ENCODE measurements around the gene TMEM132A.
"Not testable (repeated sequence)": the region's sequence is repeated elsewhere in the genome, so short reads cannot be mapped to it uniquely, and the experiment has no call there.

TMEM132A gene

GRCh38 chr11:60954421-60954820, 30.2 kb downstream of the TMEM132A start:
- DNase-seq (ENCODE audit: low read depth in 2 of 2): no peak

DNA sequence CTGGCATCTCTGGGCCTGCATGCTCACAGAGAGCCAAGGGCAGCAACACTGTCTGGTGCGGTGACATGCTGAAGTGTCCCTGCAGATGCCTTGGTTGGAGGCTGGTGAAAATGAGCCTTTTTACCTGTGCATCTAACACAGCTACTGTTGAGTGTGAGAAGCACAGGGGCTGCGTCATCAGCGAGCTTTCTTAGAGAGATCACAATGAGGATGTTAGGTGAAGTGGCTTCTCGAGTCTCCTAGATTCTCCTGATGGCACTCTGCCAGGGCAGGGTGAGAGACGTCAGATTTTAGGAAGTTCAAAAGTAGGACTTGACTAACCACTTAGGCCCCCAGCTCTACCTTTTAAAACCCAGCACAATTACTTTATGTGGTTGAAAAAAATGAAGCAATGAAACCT, 31.3 kb downstream of the TMEM132A start:
- no peak for DNase-seq (ENCODE audit: low read depth in 2 of 2)

DNA sequence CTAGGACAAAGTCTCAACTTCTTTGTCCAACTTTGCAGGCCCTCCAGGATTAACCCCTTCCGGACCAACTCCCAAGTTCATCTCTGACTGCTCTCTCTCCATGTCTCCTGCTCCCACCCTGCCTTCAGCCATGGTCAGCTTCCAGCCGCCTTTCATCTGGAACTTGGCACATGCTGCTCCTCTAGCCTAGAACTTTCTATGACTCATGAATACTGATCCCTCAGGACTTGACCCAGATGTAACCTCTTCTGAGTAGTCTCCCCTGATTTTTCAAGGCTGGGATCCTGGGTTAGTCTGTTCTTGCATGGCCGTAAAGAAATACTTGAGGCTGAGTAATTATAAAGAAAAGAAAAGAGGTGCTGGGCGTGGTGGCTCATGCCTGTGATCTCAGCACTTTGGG, 32.9 kb downstream of the TMEM132A start:
- no peak for DNase-seq (ENCODE audit: low read depth in 2 of 2)

DNA sequence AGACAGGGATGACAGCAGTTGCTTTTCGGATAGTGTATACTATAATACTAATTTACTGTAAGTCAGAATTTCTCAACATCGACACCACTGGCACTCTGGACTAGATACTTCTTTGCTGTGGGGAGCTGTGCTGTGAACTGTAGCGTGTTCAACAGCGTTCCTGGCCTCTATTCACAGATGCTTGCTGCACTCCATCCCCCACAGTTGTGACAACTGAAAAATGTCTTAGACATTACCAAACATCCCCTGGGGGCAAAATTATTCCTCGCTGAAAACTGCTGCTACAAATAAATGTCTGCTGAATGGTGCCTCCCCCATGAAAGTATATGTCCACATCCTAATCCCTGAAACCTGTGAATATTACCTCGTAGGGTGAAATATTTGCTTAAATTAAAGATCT, 35.2 kb downstream of the TMEM132A start:
- no peak for DNase-seq (ENCODE audit: low read depth in 2 of 2)

DNA sequence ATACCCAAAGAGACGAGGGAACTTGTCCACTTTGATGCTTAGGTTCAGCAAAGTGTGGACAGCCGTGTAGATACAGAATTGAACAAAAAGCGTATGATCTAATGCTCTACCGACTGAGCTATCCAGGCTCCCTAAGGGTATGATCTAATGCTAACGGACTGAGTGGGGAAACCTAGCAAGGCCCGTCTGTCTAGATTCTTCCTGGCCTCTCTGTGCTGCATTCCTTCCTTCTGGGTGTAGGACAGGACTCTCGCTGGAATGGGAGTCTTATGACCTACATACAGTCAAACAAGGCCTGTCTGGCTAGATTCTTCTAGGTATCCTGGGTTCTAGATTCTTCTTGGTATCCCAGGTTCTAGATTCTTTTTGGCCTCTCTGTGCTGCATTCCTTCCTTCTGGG, 36.1 kb downstream of the TMEM132A start:
- no peak for DNase-seq (ENCODE audit: low read depth in 2 of 2)

DNA sequence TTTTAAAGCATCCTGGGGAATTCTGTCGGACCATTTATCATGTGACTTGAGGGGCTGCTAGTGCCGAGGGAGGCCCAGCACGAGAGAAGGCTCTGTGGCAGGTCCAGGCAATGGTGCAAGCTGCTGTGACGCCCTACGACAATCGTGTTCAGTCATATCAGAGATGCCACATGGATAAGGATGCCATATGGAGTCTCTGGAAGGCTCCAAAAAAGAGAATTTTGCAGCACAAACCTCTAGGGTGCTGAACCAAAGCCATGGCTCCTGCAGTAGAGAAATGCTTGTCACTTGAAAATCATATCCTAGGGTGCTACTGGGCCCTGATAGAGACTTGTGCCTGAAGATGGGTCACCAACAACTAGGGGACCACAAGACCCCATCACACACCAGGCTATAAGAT, 40.5 kb downstream of the TMEM132A start:
- no peak for DNase-seq (ENCODE audit: low read depth in 2 of 2)

DNA sequence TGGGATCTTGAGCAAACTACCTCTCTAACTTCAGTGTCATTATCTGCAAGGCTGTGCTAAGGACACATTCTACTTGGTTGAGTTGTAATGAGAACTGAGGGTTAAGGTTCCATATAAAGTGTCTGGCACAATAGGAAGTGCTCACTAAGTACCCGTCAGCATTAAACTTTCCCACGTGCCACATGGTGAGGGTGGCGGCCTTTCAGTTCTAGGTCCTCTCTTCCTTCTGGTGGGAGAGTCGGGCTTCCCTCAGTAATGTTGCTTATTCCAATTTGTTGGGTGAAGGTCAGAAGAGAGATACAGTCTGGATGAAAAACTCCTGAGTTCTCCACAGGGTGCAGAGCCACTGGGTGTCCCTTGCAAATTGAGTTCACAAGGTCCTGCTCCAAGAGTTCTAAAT, 42.6 kb downstream of the TMEM132A start:
- DNase-seq (ENCODE audit: low read depth in 2 of 2): no peak

DNA sequence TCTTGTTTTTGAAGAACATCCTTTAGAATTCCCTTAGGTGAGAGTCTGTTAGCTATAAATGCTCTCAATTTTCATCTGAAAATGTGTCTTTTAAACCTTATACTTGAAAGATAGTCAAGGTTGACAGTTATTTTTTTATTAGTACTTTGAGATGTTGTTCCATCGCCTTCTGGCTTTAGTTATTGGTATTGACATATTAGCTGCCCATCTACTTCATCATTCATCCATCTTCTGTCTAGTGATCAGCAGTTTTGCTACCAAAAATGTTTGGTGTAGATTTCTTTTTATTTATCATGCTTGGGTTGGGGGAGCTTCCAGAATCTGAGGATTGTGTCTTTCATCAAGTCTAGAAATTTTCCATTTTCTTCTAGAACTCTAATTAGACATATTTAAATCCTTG, 44.0 kb downstream of the TMEM132A start:
- no peak for DNase-seq (ENCODE audit: low read depth in 2 of 2)

GRCh38 chr11:60970369-60970774, 46.1 kb downstream of the TMEM132A start:
- no peak for DNase-seq (ENCODE audit: low read depth in 2 of 2)

DNA sequence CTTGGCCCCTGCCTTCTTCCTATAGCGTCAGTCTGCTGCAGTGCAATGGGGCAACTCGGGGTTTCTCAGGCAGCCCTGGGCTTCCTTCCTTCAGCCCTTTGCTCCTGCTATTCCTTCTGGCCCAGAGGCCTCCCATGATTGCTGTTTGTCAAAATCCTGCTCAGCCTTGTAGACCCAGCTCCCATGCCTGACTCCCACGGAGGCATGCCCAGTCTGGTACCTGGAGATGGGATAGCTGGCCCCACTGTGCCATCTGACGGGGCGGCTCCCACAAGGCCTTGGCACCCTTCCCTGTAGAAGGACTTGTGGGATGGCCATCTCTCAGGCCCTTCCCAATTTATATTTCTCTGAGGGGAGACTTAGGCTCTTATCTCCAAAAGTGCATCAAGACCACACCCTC, 46.6 kb downstream of the TMEM132A start:
- no peak for DNase-seq (ENCODE audit: low read depth in 2 of 2)

- DNase-seq (ENCODE audit: low read depth in 2 of 2): no peak
These were observed 47.3 kb downstream of the TMEM132A start, which contains the start of gene CD6 for GRCh38 chr11:60971520-60971919. Gene CD6, plus strand, starts transcription at chr11:60971680. Its CDS starts 186 bp downstream, at chr11:60971866.

DNA sequence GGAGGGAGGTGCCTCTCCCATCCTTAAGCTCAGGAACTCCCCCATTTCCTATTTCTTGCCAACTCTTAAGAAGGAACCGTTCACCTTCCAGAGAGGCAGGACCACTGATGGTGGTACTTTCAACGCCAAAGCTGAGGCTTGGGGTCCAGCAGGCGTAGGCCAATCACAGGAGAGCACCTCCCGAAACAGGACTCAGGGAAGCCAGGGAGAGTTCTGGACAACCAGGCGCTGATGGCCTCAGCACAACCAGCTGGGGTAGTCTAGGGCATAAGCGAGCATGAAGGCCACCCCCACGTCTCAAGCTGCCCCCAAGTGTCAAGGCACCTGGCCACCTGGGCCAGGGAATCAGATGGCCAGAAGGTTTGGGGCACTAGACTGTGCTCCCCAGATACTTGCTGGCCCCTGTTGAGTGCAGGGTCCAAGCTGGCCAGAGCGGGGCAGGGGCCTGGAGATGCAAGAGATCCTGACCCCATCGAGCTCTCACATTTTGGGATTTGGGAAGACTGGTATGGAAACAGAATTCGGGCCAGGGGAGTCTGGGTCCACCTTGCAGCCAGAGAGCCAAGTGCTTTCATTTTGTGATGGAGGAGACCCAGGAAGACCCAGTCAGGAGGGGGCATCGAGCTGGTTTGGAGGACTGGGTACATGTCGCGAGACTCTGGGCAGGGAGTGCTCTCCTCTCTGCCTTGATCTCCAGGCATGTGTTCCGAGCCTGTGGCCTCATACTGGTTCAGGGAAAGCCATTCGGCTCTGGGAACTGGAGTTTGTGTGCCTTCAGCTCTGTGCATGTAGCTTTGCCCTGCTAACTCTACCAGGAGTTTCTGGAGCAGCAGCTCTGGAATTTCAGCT, 48.1 kb downstream of the TMEM132A start:
- no peak for DNase-seq (ENCODE audit: low read depth in 2 of 2)

DNA sequence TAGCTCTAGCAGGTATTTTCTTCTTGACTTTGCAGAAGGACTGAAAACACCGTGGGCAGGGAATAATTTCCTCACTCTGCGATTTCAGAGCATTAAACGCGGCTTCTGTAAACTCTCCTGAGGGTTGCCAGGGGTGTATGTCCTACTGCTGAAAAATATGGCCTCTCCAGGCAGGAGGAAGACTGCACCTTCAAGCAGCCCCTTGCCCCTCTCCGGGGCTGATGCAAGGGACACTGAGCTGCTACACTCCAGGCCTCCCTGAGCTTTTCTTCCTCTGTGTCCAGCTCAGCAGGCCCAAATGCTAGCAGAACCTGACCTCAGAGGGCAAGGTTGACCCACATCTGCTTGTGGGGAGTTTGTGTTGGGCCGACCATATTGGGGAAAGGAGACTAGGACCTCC, 49.4 kb downstream of the TMEM132A start:
- DNase-seq (ENCODE audit: low read depth in 2 of 2): no peak

DNA sequence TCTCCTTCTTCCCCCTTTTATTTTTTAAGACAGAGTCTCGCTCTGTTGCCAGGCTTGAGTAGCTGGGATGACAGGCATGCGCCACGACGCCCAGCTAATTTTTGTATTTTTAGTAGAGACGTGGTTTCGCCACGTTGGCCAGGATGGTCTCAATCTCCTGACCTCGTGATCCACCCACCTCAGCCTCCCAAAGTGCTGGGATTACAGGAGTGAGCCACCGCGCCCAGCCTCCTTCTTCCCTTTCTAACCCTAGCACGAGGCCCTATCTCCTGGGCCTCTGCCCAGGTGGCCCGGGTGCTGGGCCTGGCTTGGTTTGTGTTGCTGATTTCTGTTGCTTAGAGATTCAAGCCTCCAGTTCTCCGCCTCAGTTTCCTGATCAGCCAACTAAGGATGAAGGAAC, 50.1 kb downstream of the TMEM132A start:
- DNase-seq (ENCODE audit: low read depth in 2 of 2): not testable (repeated sequence)

DNA sequence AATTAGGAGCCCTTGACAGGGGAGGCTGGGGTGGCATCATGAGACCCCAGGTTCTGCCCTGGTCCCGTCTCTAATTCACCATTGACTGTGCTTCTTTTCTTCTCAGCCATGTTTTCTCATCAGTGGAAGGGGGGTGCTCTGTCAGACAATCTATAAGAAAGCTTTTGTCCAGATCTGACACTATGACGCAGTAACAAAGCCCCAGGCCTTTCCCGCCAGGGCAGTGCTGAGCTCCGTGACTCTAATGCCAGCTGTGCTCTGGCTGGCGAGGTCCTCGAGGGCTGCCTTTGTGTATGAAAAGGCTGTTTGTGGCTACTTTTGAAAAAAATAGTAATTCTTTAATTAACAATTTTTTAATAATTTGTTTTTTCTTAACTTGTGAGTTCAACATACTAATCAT, 50.5 kb downstream of the TMEM132A start:
- no peak for DNase-seq (ENCODE audit: low read depth in 2 of 2)

- DNase-seq (ENCODE audit: low read depth in 2 of 2): no peak
These were observed 53.0 kb downstream of the TMEM132A start for GRCh38 chr11:60977224-60977623.

- DNase-seq (ENCODE audit: low read depth in 2 of 2): no peak
These were observed 53.6 kb downstream of the TMEM132A start for GRCh38 chr11:60977836-60978235.

DNA sequence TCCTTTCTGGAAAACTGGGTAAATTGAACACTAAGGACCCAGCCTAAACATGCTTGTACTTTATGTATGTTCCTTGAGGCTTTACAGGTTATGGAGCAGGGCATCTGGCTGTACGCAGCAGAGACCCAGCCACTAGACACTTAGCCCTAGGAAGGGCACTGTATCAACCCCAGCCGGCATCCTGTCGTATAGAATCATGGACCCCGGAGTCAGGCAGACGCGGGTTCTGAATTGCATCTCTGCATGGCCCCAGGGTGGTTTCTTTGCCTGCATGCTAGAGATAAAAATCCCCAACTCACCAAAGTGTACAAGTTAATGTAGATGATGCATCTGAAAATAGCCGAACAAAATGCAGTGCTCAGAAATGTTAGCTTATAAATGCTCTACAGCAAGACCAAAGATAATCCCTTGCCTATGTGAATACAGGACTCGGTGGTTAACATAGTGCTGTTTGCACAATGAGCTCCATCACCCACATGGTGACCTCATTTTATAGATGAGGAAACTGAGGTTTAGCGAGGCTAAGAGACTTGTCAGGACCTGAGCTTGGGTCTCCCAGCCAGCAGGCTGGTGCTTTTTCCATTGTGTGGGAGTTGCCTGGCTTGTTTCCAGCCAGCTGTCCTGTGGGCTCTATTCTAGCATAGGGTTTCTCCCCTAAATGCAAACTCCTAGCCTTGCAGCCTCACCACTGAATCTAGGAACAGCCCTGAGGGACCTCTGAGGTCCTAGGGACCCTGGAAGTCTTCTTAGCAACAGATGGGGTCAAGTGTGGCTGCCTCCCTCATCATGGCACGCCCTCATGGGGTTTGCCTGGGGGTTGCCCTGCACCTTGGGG, 54.5 kb downstream of the TMEM132A start:
- DNase-seq (ENCODE audit: low read depth in 2 of 2): no peak

DNA sequence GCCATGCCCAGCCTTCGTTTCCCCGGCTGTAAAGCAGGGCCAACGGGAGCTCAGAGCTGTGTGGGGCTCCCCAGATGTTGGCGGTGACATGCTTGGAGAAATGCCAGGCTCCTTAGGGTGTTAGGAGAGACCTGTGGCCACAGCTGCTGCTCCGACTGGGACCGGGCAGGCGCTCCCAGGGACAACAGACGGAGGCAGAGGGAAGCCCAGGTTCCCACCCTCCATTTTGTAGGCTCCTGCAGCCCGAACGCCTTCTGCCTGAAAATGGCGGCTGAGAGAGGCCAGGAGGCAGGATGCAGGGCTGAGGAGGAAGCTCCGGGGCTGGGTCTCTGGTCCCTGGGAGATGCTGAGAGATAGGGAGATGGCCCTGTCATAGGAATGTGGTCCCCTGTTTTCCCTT, 57.3 kb downstream of the TMEM132A start:
- DNase-seq (ENCODE audit: low read depth in 2 of 2): no peak

GRCh38 chr11:60982184-60982583, 57.9 kb downstream of the TMEM132A start:
- DNase-seq (ENCODE audit: low read depth in 2 of 2): no peak

DNA sequence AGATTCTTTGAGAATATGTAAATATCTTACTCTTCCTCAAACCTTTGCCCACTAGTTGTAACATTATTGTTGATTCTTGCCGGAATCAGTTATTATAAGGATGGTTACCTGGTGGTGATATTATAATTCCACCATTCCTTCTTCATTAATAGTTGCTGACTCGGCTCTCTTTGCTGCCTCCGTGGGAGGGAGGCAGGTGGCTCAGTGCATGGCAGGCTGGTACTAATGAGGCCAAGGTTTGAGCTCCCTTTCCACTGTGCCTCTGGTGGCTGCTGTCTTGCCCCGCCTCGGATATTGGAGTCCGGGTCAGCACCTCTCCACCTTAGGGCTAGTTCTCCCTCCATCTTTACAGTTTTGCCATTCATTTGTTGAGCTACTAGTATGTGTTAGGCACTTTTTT, 59.9 kb downstream of the TMEM132A start:
- no peak for DNase-seq (ENCODE audit: low read depth in 2 of 2)

GRCh38 chr11:60984636-60985035, 60.4 kb downstream of the TMEM132A start:
- no peak for DNase-seq (ENCODE audit: low read depth in 2 of 2)

- DNase-seq (ENCODE audit: low read depth in 2 of 2): no peak
These were observed 61.2 kb downstream of the TMEM132A start for GRCh38 chr11:60985501-60985900.

Data from fibroblast of skin of left quadriceps (primary cell).